ENCODE data around the gene PRXL2B.

- TF ChIP-seq POLR2A (IDR thresholded peaks at IDR 0.05) (no peak), CTCF (IDR thresholded peaks at IDR 0.05) (no peak), POLR2AphosphoS5 (IDR thresholded peaks at IDR 0.05) (no peak)
These were observed 23.4 kb upstream of the PRXL2B start for GRCh38 chr1:2563205-2563604.
